ENCODE measurements around the gene TRMT10B.

DNA sequence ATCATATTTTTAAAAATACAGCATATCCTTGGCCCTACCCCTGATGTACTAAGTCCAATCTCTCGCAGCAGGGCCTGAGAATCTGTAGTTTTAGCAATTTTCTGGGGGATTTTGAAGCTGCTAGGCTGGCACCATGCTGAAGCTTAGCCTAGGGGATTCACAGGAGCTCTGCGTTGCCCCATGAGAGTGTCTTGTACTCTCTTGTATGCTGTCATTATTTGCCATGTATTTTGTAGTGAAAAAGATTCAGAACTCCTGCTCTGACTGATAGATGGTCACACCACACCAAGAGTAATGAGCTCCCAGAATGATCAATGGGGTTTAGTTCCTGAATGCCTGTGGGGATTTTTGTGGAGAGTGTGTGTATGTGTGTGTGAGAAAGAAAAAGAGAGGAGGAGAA is 20.7 kb upstream of the TRMT10B start:
- TF ChIP-seq, protein P1, sequence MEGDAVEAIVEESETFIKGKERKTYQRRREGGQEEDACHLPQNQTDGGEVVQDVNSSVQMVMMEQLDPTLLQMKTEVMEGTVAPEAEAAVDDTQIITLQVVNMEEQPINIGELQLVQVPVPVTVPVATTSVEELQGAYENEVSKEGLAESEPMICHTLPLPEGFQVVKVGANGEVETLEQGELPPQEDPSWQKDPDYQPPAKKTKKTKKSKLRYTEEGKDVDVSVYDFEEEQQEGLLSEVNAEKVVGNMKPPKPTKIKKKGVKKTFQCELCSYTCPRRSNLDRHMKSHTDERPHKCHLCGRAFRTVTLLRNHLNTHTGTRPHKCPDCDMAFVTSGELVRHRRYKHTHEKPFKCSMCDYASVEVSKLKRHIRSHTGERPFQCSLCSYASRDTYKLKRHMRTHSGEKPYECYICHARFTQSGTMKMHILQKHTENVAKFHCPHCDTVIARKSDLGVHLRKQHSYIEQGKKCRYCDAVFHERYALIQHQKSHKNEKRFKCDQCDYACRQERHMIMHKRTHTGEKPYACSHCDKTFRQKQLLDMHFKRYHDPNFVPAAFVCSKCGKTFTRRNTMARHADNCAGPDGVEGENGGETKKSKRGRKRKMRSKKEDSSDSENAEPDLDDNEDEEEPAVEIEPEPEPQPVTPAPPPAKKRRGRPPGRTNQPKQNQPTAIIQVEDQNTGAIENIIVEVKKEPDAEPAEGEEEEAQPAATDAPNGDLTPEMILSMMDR (IDR thresholded peaks at IDR 0.05), result no peak
- TF ChIP-seq POLR2A (IDR thresholded peaks at IDR 0.05), result no peak

Measured in uterus (tissue), 2 donors.